ENCODE results near the gene UBE2N. TPM values are rescaled to one million over a fixed set of nuclear protein-coding genes. Genes with fewer than 3 reads are reported as not detected.
"Not testable (repeated sequence)": the region's sequence is repeated elsewhere in the genome, so short reads cannot be mapped to it uniquely, and the experiment has no call there.

UBE2N gene
- total and polyA plus RNA-seq, 2 experiments from 2014 or later = 154 to 385 TPM

GRCh38 chr12:93434256-93434865 is 7.4 kb downstream of the UBE2N start:
- no peak overlapping the region for H3K27ac Mint-ChIP-seq
- Histone ChIP-seq H3K4me2 (no peak overlapping the region), H2AFZ (no peak overlapping the region), H3K27me3 (ENCODE audit: insufficient read depth) (no peaks in the 10 kb centered on the region), H3K9me2 (ENCODE audit: insufficient read depth) (no peaks in the 10 kb centered on the region), H3K27ac (ENCODE audit: low read depth) (no peak overlapping the region), H3K4me3 (no peak overlapping the region), H3K79me2 (replicated peaks; ENCODE audit: insufficient read depth) (peaks cover 100% of the 10 kb centered on the region), H4K20me1 (replicated peaks; ENCODE audit: insufficient read depth) (peaks cover 99% of the 10 kb centered on the region), H3F3A (replicated peaks; ENCODE audit: low read depth) (no peaks in the 10 kb centered on the region), H3K4me1 (ENCODE audit: insufficient read depth) (peaks cover 27% of the 10 kb centered on the region), H3K36me3 (ENCODE audit: insufficient read depth) (no peaks in the 10 kb centered on the region)
- ATAC-seq (no peak), DNase-seq (ENCODE audit: low spot score) (no peak)
- H3K4me3 Mint-ChIP-seq = no peak overlapping the region
- H3K27me3 Mint-ChIP-seq (ENCODE audit: insufficient read depth, low read depth, poor library complexity) = peaks cover 2% of the 10 kb centered on the region
- no peaks in the 10 kb centered on the region for H3K9me3 Mint-ChIP-seq
- peaks cover 43% of the 10 kb centered on the region for H3K4me1 Mint-ChIP-seq
- peaks cover 2% of the 10 kb centered on the region; the same call in 1 of the 3 replicates for H3K36me3 Mint-ChIP-seq (ENCODE audit: low read depth)
- no peak for TF ChIP-seq POLR2AphosphoS5 (IDR thresholded peaks at IDR 0.05; ENCODE audit: low read depth)
- no peak for TF ChIP-seq CTCF (conservative IDR thresholded peaks at IDR 0.05; ENCODE audit: low read depth in 2 of 2)
- TF ChIP-seq ZNF331 (CRISPR knock-in tag; IDR thresholded peaks at IDR 0.05; ENCODE audit: low read depth) = no peak
- TF ChIP-seq ZNF114 (CRISPR knock-in tag; IDR thresholded peaks at IDR 0.05) = no peak
- no peak for TF ChIP-seq NANOG (IDR thresholded peaks at IDR 0.05; ENCODE audit: borderline replicate concordance)
- no peak for TF ChIP-seq EZH2phosphoT487 (IDR thresholded peaks at IDR 0.05; ENCODE audit: unreplicated experiment)
- no peak for TF ChIP-seq ZNF462 (CRISPR knock-in tag; IDR thresholded peaks at IDR 0.05)
- TF ChIP-seq STAT1 (IDR thresholded peaks at IDR 0.05; ENCODE audit: unreplicated experiment) = no peak
- no peak for TF ChIP-seq CREB1 (CRISPR knock-in tag; IDR thresholded peaks at IDR 0.05; ENCODE audit: low read depth)

- H3K9me3 Mint-ChIP-seq; H3K4me3 Mint-ChIP-seq; H3K4me1 ChIP-seq (ENCODE audit: insufficient read depth); H2AFZ ChIP-seq; DNase-seq (ENCODE audit: low spot score); H3K27me3 Mint-ChIP-seq (ENCODE audit: insufficient read depth, low read depth, poor library complexity); H3K27me3 ChIP-seq (ENCODE audit: insufficient read depth); H3K4me2 ChIP-seq; ATAC-seq; H3K27ac ChIP-seq (ENCODE audit: low read depth); H3K27ac Mint-ChIP-seq; H3K9me2 ChIP-seq (ENCODE audit: insufficient read depth); H3K36me3 Mint-ChIP-seq (ENCODE audit: low read depth); H3K36me3 ChIP-seq (ENCODE audit: insufficient read depth); H3F3A ChIP-seq (replicated peaks; ENCODE audit: low read depth); H3K4me3 ChIP-seq: not testable (repeated sequence)
- Histone ChIP-seq H3K79me2 (replicated peaks; ENCODE audit: insufficient read depth) (peaks cover 100% of the 10 kb centered on the region), H4K20me1 (replicated peaks; ENCODE audit: insufficient read depth) (peaks cover 97% of the 10 kb centered on the region)
- peaks cover 27% of the 10 kb centered on the region for H3K4me1 Mint-ChIP-seq
Measured at GRCh38 chr12:93432031-93432430, 9.7 kb downstream of the UBE2N start.

All from GM23338 (cell line).